Measurements from ENCODE around the gene KCNA3.
A peak's percentile ranks its signal among the peaks of the same experiment; 100 is the strongest.

Gene KCNA3

DNA sequence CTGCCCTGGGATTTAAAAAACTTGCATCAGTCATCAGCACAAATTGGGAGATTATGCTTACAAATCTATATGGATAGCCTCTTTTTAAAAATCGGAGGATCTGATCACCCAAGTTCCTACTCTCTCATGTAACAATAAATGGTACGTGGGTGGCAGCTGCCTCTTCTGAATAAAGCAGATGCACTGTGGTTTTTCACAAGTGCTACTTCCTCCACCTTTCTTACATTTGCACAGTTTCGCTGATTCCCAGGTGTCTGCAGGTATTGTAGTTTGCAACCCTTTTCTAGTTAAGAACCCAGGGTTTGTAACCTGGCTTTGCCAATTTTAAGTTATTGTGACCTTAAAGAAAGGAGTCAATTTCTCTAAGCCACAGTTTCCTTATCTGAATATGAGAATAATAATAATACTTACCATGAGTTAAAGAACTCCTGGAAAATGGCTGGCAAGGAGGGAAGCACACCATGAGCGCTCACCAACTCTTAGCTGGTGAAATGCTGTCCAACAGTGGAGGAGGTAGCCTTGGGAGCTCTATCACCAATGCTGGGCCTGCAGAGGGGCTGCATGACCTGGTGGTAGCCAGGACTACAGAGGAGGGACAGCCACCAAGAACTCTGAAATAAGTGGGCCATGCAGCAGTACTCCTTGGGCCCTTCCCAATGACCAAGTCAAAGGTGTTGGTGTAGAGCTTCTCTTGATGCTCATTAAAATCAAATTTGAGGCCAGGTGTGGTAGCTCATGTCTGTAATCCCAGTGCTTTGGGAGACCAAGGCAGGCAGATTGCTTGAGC lies 38.4 kb downstream of the KCNA3 start:
- no peak for DNase-seq

DNA sequence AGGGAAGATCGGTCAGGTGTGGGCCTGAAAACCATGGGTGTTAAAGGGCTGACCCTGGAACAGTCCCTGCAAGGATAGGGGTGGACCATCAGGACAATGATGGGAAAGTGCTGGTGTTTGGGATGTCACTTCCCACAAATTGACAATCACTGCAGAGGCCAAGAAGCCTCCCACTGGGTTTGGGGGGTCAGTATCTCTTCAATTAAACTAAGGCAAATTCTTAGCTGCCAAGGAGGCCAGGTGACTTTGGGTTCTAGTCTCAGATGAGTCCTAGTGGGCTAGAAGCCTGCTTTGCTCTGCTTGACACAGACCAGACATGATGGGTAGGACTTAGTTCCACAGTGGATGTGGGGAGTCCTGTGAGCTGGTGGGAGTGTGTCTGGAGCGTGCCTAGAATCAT lies 39.3 kb downstream of the KCNA3 start:
- DNase-seq, result no peak

DNA sequence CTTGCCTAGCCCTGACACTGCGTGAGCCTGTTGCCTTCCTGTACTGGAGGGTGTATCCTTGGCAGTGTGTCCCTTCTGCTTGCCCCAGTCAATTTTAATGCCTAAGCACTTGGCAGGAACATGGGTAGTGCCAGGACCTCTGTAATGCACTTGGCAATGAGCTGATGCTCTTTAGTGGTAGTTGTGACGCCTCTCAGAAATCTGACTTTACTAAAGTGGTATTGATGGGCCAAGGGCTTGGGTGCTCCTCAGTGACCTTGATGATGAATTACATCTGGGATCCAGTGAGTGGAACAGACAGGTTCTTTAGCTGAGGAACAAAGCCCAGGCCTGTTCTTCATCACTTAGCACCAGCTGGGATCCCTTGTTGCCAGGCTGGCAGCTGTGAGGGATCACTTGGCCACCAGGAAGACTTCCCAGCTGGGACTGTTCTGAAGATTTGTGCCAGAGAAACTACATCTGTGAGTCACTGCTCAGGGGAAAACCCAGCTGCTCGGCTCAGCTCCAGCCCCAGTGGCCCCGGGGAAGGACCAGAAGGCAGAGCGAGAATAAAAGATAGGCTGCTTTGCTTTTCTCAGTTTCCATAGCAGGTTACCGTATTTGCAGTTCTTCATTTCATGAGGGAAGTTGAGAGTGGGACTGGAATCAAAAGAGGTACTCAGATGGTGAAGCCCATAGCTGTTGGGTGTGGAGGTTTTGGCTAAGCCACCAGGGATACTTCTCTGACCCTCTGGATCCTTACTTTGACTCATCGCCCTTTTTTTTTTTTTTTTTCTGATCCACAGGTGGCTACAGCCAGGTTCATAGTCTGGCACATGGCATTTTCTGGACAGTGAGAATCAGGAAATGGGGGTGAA lies 40.1 kb downstream of the KCNA3 start:
- no peak for DNase-seq

DNA sequence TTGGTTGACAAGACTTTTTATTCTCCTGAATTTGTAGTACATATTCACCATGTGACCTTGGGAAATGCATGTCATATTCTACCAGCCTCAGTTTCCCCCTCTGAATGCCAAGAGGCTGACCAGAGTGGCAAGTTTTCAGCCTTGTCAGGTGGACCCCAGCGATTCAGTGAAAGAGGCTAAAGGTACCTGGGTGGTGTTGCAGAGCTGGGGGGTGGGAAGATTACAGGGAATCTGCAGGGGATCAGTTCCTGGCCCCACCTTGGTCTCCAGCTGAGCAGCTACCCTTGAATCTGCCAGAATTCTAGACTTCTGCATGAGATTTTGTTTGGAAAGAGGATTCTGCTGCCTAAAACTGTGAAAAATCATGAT lies 40.7 kb downstream of the KCNA3 start:
- no peak for DNase-seq

DNA sequence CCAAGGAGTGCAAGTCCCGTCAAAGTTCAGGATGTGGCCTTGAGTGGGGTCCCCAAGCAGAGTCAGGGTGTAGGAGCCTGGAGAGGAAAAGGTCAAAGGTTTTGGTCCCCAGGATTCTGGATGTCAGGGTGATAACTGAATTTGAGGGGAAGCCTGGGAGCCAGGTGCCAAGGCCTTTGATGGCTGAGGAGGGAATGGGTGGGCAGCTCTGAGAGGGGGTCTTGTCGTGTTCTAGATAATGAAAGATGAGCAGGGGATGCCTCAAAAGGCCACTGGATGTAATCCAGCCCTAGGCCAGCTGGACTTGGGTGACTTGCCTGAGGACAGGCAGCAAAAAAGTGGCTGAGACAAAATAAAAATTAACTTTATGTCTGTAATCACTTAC lies 41.1 kb downstream of the KCNA3 start:
- no peak for DNase-seq

DNA sequence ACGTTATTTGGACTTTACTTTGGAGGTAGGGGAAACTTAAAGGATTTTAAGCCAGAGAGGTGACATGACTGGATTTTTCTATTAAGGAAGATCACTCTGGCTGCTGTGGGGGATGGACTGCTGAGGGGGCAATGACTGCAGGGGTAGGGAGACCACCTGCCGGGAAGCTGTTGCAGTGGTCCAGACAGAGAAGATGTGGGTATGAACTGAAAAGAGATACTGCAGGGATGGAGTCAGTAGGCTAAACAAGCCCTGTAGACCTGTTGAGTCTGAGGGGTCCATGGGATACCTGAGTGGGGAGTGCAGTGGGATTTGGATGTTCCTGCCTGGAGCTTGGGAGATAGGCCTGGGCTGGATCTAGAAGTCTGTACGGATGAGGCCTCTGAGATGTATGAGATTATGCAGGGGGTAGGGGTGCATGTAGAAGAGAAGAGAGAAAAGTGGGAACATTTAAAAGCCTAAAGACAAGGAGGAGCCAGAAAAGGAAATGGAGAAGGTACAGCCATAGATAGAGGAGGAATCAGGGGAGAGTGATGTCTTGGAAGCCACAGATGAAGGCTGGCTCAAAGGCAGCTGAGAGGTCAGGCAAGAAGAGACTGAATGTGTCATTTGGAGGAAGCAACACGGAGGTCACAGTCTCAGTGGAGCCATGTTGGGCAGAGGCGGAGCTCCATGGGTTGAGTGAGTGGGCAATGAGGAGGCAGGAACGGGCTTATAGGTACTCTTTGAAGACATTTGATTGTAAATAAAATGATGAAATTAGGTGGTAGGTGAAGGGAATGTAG lies 42.7 kb downstream of the KCNA3 start:
- no peak for DNase-seq

DNA sequence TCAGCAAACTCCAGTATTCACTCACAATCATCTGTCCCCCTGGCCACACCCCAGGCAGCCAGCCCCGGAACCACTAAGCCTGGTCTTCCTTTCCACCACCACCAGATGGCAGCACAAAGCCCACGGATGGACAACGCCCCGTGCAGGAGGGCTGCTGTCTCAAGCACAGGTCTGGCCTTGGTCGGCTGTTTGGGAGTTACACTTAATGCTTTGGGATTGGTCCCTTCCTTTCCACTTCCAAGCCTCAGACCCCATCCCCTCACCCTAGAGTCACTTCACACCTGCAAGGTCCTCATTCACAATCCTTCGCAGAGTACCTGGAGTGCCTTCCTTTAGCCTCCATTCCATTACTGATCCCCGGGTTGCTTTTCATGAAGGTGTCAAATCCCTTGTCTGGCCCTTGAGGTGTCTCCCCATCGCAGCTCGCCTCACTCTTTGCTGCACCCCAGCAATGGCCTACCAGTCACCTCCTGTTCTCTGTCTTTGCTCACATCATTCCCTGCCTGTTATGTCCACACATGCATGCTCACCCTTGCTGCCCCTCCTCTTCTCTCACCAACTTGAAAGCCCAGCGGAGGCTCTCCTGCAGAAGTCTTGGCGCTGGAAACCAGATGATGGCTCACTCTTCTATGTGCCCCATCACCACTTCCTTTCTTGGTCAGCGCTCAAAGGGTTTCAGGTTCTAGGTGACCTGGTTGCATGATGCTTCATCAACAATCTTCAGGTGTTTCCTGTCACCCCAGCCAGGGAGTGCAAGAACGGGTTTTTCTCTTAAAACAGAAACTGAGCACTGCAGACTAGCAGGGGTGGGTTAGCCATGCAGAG lies 43.7 kb downstream of the KCNA3 start:
- peak; percentile 51 to 63 for DNase-seq

DNA sequence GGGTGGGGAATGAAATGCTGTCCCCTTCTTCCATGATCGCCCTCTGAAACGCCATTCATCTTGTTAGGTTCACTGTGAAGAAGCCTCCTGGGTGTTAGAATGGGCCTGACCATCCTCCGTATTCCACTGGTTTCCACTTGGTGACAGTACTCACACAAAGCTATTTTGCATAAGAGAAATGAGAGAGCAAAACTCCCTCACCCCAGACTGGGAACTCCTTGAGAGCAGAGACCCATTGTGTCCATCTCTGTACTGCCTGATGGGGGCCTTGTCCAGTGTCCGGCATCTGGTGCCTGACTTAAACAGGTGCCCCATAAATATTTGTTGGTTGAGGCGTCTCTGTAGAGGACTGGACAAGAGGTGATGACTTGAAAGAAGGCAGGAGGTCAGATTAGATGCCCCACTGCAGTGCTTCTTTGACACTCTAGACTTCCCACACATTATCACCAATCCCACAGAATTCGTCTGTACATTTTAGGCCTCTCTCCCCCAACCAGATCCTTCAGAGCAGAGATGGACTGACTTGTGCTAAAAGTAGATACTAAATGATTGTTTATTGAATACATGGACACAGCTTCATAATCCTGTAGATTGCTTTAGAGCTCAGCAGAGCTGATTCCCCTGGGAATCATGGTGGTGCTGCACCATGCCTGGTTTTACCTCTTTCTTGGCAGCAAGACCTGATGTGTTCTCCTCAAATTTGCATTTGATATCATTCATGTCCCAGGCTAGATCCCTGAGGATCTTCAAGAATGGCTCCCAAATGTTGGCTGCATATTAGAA lies 46.2 kb downstream of the KCNA3 start:
- DNase-seq, result no peak

DNA sequence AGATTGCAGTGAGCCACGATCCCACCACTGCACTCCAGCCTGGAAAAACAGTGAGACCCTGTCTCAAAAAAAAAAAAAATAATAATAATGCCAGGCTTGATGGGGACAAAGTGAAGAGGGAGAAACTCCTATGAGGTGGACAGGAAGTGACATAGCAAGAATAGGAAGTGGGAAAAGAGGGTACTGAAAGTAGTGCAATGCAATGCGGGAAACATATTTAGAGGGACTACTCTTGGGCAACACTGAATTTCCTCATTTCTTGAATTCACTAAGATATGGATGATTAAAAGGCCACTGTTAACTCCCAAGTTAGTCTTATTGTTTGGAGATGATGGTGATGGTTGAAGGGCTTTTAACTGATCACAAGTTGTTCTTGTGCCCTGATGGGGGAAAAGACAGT lies 47.0 kb downstream of the KCNA3 start:
- no peak for DNase-seq

DNA sequence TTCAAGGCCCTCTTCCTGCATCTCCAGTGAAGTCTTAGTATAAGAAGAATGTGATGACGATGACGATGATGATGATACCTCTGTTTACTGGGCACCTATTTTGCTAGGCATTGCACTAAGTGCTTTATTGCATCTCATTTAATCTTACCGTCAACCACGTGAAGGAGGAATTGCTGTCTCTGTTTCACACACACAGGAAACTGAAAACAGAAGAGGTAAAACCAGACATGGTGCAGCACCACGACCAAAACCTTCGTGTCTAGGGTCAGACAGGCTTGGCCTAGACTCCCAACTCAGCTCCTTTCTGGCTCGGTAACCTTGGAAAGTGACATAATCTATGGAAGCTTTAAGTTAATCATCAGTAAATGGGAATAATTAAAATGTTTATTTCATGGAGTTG lies 47.9 kb downstream of the KCNA3 start:
- DNase-seq, result no peak
